SU-DHL-6 (cell line): ENCODE data around the gene EAPP.

Experiments
- EZH2phosphoT487 ChIP-seq: fragments of 200-600 bp; sonication (generic), shearing (Covaris generic); conservative IDR thresholded peaks from 2 replicates; pipeline ENCODE4 v1.6.1; 2018; ENCODE audit warnings: mild to moderate bottlenecking, antibody characterized with exemption, low read length, moderate library complexity, mixed read lengths
- TF ChIP-seq, protein P1 (sequence below): fragments of 200-600 bp; sonication (generic); IDR thresholded peaks from one replicate; pipeline ENCODE4 v1.5.1; 2017; ENCODE audit warnings: antibody characterized with exemption, mild to moderate bottlenecking, low read length, moderate library complexity; ENCODE audit not compliant: insufficient read depth, poor library complexity, severe bottlenecking

DNA sequence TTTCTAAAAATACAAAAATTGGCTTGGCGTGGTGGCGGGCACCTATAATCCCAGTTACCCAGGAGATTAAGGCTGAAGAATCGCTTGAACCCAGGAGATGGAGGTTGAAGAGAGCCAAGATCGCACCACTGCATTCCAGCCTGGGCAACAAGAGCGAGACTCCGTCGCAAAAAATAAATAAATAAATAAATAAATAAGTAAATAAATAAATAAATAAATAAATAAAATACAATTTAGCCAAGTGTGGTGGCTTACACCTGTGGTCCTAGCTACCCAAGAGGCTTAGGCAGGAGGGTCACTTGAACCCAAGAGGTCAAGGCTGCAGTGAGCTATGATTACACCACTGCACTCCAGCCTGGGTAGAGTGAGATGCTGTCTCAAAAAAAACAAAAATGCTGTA lies 51.0 kb downstream of the EAPP start:
- TF ChIP-seq, protein P1, sequence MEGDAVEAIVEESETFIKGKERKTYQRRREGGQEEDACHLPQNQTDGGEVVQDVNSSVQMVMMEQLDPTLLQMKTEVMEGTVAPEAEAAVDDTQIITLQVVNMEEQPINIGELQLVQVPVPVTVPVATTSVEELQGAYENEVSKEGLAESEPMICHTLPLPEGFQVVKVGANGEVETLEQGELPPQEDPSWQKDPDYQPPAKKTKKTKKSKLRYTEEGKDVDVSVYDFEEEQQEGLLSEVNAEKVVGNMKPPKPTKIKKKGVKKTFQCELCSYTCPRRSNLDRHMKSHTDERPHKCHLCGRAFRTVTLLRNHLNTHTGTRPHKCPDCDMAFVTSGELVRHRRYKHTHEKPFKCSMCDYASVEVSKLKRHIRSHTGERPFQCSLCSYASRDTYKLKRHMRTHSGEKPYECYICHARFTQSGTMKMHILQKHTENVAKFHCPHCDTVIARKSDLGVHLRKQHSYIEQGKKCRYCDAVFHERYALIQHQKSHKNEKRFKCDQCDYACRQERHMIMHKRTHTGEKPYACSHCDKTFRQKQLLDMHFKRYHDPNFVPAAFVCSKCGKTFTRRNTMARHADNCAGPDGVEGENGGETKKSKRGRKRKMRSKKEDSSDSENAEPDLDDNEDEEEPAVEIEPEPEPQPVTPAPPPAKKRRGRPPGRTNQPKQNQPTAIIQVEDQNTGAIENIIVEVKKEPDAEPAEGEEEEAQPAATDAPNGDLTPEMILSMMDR = no peak
- TF ChIP-seq EZH2phosphoT487 = no peak
